GM19099 (cell line): ENCODE results near the gene PPP2R1A.

Experiments used
- POLR2A ChIP-seq: IDR thresholded peaks from 3 replicates; pipeline ENCODE4 v1.6.1; 2011; ENCODE audit warnings: low read depth; ENCODE audit not compliant: insufficient read length; ENCODE audit errors: extremely low read depth

The PPP2R1A gene

GRCh38 chr19:52189735-52190486 is at the start of gene PPP2R1A:
PPP2R1A (plus strand) TSS chr19:52190052; CDS start chr19:52190097, 45 bp downstream.
- TF ChIP-seq POLR2A, result peak; percentile 78

- TF ChIP-seq POLR2A, result no peak
Measured at GRCh38 chr19:52141203-52141602, 48.6 kb upstream of the PPP2R1A start.

GRCh38 chr19:52142001-52142595 is 47.8 kb upstream of the PPP2R1A start:
- TF ChIP-seq POLR2A, result no peak

- TF ChIP-seq POLR2A, result no peak
Measured at GRCh38 chr19:52148256-52148655, 41.6 kb upstream of the PPP2R1A start.

GRCh38 chr19:52155596-52156359 is 34.1 kb upstream of the PPP2R1A start:
- no peak for TF ChIP-seq POLR2A

GRCh38 chr19:52170304-52170703 is 19.5 kb upstream of the PPP2R1A start:
- no peak for TF ChIP-seq POLR2A

GRCh38 chr19:52170863-52171320 is 19.0 kb upstream of the PPP2R1A start:
- no peak for TF ChIP-seq POLR2A

- TF ChIP-seq POLR2A, result peak; percentile 65
Measured at GRCh38 chr19:52171321-52172169, 18.3 kb upstream of the PPP2R1A start, which contains the start of gene ZNF836. ZNF836 (minus strand) TSS chr19:52171621; CDS start chr19:52168072, 3,549 bp downstream.

GRCh38 chr19:52172347-52172746 is 17.5 kb upstream of the PPP2R1A start:
- no peak for TF ChIP-seq POLR2A

- no peak for TF ChIP-seq POLR2A
Measured at GRCh38 chr19:52176574-52176973, 13.3 kb upstream of the PPP2R1A start.

- TF ChIP-seq POLR2A, result no peak
Measured at GRCh38 chr19:52187407-52187806, 2.4 kb upstream of the PPP2R1A start.

GRCh38 chr19:52188822-52189734 is 774 bp upstream of the PPP2R1A start:
- peak; percentile 76 for TF ChIP-seq POLR2A

- TF ChIP-seq POLR2A, result no peak
Measured at GRCh38 chr19:52190487-52191293, 838 bp downstream of the PPP2R1A start.
